GM21619 (cell line): Measurements from ENCODE around the gene PDE10A.

Experiments used
- ATAC-seq: cut with Tn5 transposase; IDR thresholded peaks from one replicate; pipeline ENCODE4 v1.9.1; 2021; ENCODE audit not compliant: unreplicated experiment

The PDE10A gene

GRCh38 chr6:165662749-165663376 lies at the start of gene PDE10A:
TSS of gene PDE10A (minus strand) at chr6:165663241. CDS start at chr6:165662811, 430 bp downstream.
- ATAC-seq = no peak

GRCh38 chr6:165708985-165709576 lies 46.0 kb upstream of the PDE10A start:
- ATAC-seq = no peak

GRCh38 chr6:165707067-165707853 lies 44.2 kb upstream of the PDE10A start:
- ATAC-seq = no peak

DNA sequence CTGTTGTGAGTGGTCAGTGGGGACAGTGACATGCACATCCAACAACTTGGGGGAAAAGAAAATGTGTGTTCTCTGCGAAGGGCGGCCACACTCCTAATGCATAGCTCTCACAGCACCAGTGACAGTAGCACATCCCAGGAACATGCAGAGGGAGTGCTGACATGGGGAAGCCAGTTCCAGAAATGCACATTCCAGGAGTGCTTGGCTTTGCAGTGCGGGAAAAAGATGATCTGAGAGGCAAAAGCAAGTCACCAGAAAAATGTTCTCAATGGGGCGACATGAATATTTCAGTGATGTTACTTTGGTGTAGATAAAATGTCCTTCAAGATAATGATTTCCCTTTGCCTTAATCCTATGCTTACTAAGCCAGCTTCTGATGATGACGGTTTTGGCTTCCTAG lies 42.9 kb upstream of the PDE10A start:
- ATAC-seq = no peak

DNA sequence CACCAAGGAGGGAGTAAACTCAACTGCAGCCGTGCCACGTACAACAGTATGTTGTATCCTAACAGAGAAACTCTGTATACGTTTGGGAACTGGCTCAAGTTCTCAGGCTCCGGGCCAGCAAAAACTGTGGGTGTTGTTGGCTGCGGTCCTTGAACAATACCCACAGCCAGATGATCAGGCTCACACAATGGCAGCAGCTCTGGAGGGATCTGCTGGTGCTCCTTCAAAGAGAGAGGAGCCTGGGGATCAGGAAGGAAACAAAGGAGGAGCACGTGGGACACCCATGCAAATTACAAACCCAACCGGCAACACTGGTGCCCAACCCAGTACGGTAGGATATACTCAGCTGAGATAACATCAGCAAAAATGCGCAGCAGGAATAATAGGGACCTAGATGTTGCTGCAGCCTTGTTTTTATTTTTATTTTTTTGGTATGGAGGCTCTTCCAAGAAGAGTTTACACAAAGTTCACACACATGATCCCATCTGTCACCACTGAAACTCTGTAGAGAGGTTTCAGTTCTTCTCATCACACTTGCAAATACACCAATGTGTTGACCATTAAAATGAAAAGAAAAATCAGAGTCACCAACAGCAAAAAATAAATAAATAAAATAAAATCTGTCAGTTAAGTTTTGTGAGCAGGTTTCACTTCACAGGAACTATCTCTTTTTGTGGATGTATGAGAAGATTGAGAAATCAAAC lies 41.2 kb upstream of the PDE10A start:
- ATAC-seq = peak; percentile 46

DNA sequence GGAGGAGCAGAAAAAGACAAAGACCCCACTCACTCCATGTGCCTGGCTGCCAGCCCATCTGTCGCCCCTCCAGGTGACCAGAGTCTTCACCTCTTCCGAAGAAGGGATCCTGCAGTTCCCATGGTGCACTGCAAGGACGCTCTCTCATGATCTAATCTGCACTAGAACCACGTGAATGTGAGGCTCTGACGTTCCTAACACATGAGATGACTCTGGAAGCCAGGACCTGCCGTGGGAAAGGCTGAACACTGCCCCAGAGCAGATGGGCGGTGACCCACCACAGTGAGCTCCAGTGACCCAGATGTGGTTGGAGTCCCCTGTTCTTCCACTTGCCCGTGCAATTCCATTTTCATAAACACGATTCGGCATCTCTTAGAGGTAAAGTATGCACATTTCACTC lies 39.6 kb upstream of the PDE10A start:
- ATAC-seq = no peak

DNA sequence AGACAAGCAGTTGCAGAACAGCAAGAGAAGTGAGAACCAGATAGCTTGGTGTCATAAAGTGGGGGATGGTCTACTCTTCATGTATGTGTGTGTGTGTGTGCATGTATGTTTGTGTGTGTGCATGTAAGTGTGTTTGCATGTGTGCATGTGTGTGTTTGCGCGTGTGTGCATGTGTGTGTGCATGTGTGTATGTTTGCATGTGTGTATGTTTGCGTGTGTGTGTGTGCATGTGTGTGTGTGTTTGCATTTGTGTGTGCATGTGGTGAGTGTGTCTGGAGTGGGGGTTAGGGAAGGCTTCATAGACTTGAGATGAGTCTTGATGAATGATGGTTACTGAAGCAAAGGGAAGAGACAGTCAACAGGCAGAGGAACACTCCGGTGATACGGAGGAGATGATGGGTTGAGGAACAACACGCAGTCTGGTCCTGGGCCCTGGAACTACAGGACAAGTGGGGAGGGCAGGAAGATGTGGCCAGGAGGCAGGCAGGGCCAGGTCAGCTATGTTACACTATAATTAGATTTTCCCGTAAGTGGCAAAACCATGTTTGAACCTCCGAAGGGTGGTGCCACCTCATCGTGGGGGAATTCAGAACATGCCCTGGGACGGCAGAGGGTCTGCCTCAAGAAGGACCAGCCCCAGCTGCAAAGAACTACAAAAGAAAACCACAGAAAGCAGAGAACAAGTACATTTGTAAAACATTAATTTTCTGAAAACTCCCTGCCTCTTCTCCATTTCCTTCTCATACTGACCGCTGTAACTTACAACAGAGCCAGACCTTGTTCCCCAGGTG lies 38.7 kb upstream of the PDE10A start:
- peak; percentile 81 for ATAC-seq

GRCh38 chr6:165701005-165701404 lies 38.0 kb upstream of the PDE10A start:
- ATAC-seq = no peak

DNA sequence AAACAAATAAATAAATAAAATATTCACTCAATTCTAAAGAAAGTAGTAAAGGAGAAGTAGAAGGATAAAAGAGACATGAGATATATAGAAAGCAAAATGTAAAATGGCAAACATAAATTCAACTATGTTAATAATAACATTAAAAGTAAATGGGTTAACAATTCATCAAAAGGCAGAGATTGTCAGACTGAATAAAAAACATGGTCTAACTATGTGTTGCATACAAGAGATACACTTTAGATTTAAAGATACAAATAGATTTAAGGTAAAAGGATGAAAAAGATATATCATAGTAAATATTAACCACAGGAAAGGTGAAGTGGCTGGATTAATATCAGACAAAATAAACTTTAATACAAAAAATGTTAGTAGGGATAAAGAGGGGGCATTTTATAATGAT lies 35.8 kb upstream of the PDE10A start:
- ATAC-seq = no peak

- ATAC-seq = no peak
These were observed 34.1 kb upstream of the PDE10A start for GRCh38 chr6:165697171-165697570.

- no peak for ATAC-seq
These were observed 32.9 kb upstream of the PDE10A start for GRCh38 chr6:165695722-165696515.

GRCh38 chr6:165694296-165694695 lies 31.3 kb upstream of the PDE10A start:
- ATAC-seq = no peak

DNA sequence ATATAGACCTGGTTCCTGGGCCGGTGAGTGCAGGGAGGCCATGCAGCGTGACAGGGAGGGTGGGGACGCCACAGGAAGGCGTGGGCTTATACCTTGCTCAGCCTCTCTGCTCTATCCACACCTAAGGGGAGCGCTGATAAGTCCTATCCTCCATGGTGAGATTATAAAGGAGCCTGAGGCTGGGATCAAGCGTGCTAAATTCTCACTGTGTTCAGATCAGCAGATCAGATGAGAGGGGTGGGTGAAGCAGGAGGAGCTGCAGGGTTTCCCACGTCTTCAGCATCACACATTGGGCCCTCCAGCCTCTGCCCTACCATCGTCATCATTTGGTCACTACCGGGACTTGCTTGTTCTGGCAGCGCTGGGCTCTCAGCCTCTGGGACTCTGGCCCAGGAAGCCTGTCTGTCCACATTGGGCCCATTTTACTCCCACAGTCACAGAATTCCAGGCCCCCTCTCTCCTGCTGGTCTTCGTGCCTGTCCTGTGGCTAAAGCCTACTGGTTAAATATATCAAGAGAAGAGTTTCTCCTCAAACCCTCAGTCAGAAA lies 29.1 kb upstream of the PDE10A start:
- ATAC-seq = no peak

- no peak for ATAC-seq
These were observed 26.7 kb upstream of the PDE10A start for GRCh38 chr6:165689699-165690098.

DNA sequence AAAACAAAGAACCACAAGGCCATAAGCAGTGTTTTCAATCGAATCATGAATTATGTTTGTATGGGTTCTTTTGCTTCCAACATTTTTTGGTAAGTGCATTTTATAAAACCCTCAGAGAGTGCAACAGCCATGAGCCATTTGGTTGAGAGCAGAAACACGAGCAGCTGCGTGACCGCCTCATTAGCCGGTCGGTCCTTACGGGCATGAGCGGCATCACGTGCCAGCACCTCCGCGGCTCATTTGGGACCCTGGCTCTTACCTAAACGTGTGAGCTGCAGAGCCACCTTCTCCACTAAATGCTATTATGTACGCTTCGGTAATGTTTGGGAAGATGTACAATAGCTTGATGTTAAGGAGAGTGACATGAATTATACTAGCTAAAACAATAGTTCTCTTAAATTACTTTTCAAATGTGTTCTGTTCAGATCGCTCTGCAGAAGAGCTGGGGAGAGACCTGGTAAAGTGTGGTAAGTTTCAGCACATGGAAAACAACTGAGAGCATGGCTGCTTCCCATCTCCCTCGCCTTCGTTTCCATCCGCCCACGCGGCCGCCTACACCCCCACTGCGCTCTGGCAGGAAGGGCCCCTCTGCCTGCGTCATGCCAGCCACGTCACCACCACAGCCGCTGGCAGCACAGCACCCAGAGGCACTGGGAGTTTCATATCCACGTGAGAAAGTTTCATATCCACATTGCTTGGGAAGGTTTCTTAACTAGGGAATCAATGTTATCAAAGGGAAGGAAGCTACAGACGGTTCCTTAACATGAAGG lies 23.7 kb upstream of the PDE10A start:
- ATAC-seq = no peak

DNA sequence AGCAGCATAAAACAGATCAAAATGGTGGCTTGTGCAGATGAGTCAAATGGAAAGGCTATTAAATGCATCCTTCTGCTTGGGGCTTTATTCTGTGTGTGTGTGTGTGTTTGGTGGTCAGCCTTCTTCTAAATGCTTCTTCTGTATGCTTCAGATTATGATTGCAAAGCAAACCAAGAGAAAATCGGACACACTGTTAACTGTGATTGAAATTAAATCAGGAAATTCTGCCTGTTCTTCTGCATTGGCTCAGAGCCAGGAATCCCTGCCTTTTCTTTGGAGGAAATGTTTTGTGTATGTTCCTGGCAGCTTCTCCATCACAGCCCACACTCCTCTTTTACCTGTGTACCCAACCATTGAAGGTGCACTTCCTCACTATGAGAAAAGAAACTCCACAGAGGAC lies 22.3 kb upstream of the PDE10A start:
- ATAC-seq = no peak

DNA sequence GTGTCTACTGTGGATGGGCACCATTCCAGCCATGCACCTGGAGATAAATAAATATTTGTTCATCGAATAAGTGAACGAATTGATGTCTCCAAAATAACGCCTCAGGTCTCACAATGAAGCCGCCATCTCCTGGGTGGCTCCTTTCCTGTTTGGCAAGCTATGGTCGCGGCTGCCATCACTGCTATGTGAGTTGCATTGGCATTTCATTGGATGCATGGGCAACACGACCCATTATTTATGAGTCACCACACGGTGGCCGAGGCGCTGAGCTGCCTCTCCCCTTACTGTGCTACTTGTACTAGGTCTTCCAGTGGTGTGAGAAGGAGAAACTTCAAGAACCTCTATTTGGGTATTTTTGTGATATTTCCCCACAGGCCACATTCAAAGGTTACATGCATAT lies 21.3 kb upstream of the PDE10A start:
- ATAC-seq = no peak

- ATAC-seq = no peak
These were observed 17.9 kb upstream of the PDE10A start for GRCh38 chr6:165680975-165681374.

- no peak for ATAC-seq
These were observed 16.3 kb upstream of the PDE10A start for GRCh38 chr6:165679326-165679725.
